ENCODE results near the gene RNASE4.

DNA sequence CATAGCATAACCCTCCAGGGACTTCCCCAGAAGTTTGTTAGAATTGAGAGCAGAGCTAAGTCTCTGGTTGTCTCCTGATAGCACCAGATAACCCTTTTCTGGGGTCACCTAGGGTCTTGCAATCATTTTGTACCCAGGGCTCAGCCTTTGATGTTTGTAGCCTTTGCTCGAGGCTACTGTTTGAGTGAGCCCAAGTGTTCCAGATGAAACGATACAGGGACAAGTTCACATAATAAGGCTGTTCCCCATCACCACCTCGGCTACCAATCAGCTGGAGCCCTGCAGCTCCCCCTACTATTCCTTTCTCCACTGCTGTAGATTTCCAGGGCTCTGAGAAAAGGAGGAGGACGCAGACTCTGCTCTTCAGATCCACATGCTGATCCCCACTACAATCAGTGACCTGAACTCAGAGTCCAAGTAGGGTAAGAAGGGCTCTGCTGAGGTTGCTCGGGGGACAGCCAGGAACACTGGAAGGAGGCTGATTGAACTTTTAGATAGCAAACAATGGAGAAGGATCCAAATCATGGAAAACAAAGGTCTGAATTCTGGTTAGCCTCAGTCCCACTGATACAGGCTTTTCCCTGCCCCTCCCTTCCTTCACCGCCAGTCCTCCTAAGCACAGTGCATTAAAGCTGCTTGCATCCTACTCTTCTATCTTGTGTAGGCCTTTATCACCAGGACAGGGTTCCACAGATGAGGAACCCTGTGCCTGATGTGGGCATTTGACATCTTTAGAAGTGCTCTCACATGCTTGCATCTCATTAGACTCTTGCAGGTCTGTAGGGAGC, 61.4 kb downstream of the RNASE4 start, which contains the start of gene EDDM3A:
- TF ChIP-seq, protein P1, sequence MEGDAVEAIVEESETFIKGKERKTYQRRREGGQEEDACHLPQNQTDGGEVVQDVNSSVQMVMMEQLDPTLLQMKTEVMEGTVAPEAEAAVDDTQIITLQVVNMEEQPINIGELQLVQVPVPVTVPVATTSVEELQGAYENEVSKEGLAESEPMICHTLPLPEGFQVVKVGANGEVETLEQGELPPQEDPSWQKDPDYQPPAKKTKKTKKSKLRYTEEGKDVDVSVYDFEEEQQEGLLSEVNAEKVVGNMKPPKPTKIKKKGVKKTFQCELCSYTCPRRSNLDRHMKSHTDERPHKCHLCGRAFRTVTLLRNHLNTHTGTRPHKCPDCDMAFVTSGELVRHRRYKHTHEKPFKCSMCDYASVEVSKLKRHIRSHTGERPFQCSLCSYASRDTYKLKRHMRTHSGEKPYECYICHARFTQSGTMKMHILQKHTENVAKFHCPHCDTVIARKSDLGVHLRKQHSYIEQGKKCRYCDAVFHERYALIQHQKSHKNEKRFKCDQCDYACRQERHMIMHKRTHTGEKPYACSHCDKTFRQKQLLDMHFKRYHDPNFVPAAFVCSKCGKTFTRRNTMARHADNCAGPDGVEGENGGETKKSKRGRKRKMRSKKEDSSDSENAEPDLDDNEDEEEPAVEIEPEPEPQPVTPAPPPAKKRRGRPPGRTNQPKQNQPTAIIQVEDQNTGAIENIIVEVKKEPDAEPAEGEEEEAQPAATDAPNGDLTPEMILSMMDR (IDR thresholded peaks at IDR 0.05; ENCODE audit: low read depth, low read length, poor library complexity, severe bottlenecking), result no peak
- no peak for TF ChIP-seq EZH2phosphoT487 (IDR thresholded peaks at IDR 0.05; ENCODE audit: borderline replicate concordance, low read length)
